AG04449 (cell line): ENCODE results near the gene CBLC.

ENCODE experiments used
- CTCF ChIA-PET: fragments of 350-600 bp; formaldehyde crosslinking; extraction: SDS; loops from one replicate; lab custom pipeline; 2021; ENCODE audit warnings: antibody characterized with exemption; lab: Yijun Ruan, JAX
- POLR2A ChIA-PET: fragments of 400-600, 350-600 bp; formaldehyde crosslinking; extraction: SDS; loops from one replicate; lab custom pipeline; 2020; ENCODE audit warnings: antibody characterized with exemption, inconsistent platforms; lab: Yijun Ruan, JAX
- DNase-seq: peaks from one replicate; pipeline ENCODE4 v3.0.0-alpha.2; 2010; ENCODE audit warnings: low read depth, low spot score
- H3K4me3 ChIP-seq: 2 replicates; pipeline ENCODE4 v1.5.1; 2011; ENCODE audit warnings: low read depth, mild to moderate bottlenecking, control low read depth, low read length
- CTCF ChIP-seq: IDR thresholded peaks from one replicate; pipeline ENCODE4 v1.5.1; 2011; ENCODE audit warnings: mild to moderate bottlenecking, moderate library complexity, low read length, control low read depth, inconsistent platforms; ENCODE audit not compliant: insufficient read depth; ENCODE audit errors: missing control alignments

The CBLC gene

GRCh38 chr19:44809577-44810233 lies 32.0 kb downstream of the CBLC start:
- CTCF ChIA-PET, result interaction anchor here (0.9 to 8.0 kb wide), 11 partner anchors 12 to 119 kb away, joined by 3 to 85 read pairs (median 6); no protein-coding TSS in a partner anchor
- no peak for TF ChIP-seq CTCF
- no peak for DNase-seq
- peak overlapping the region; percentile 64 for H3K4me3 ChIP-seq
- POLR2A ChIA-PET, result no interaction called here

- ChIA-PET POLR2A (no interaction called here), CTCF (interaction anchor here (0.9 to 3.9 kb wide), 7 partner anchors 11 to 120 kb away, joined by 3 to 33 read pairs (median 5); no protein-coding TSS in a partner anchor)
- no peak for DNase-seq
- TF ChIP-seq CTCF, result no peak
- H3K4me3 ChIP-seq, result no peak overlapping the region
These were observed 32.8 kb downstream of the CBLC start for GRCh38 chr19:44810234-44811121.

- ChIA-PET POLR2A (no interaction called here), CTCF (interaction anchor here (1.3 to 1.4 kb wide), 2 partner anchors 27 to 33 kb away, joined by 3 read pairs; no protein-coding TSS in a partner anchor)
- no peak overlapping the region for H3K4me3 ChIP-seq
- no peak for TF ChIP-seq CTCF
- no peak for DNase-seq
These were observed 33.4 kb downstream of the CBLC start for GRCh38 chr19:44811122-44811419.

GRCh38 chr19:44812142-44812718 lies 34.5 kb downstream of the CBLC start:
- ChIA-PET CTCF (interaction anchor here (1.2 to 1.4 kb wide), 2 partner anchors 13 to 32 kb away, joined by 3 read pairs; no protein-coding TSS in a partner anchor), POLR2A (no interaction called here)
- no peak for DNase-seq
- no peak for TF ChIP-seq CTCF
- H3K4me3 ChIP-seq, result no peak overlapping the region

- no peak overlapping the region for H3K4me3 ChIP-seq
- DNase-seq, result no peak
- no peak for TF ChIP-seq CTCF
- ChIA-PET CTCF (interaction anchor here (1.2 kb wide), 1 partner anchor 15 kb away, joined by 3 read pairs; no protein-coding TSS in a partner anchor), POLR2A (no interaction called here)
These were observed 35.6 kb downstream of the CBLC start for GRCh38 chr19:44813070-44813840.
